Right hindlimb (tissue), 1 donor: ENCODE results near the gene SPPL2B.
A peak's percentile ranks its signal among the peaks of the same experiment; 100 is the strongest.

Source experiments
- DNase-seq: peaks from one replicate; pipeline ENCODE4 v3.0.0-alpha.2; 2018

The SPPL2B gene

DNA sequence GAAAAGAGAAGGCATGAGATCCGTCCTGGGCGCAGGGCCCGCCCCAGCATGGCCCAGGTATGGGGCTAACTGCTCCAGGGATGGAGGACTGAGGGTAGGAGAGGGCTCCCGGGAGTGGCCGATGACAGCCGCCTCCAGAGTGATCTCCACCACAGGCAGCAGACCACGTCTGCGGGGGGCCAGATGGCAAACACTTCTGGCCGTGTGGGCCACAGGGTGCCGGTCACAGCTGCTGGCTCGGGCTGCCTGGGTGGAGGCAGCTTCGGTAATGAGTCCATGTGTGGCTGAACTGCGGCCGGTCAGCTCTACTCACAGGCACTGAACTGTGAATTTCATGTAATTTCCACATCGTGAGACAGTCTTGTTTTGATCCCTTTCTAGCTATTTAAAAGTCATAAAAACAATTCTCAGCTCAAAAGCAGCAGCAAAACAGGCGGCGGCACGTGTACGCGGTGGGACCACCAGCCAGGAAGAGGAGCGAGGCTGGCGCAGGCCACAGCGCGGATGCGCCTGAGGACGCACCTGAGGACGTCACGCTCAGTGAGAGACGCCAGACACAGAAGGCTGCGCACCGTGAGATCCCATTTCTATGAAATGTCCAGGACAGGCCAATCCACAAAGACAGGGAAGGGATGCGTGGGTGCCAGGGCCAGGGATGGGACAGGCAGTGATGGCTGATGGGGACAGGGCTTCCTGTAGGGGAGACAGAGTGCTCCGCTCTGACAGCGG, 4.1 kb upstream of the SPPL2B start:
- DNase-seq, result no peak

DNA sequence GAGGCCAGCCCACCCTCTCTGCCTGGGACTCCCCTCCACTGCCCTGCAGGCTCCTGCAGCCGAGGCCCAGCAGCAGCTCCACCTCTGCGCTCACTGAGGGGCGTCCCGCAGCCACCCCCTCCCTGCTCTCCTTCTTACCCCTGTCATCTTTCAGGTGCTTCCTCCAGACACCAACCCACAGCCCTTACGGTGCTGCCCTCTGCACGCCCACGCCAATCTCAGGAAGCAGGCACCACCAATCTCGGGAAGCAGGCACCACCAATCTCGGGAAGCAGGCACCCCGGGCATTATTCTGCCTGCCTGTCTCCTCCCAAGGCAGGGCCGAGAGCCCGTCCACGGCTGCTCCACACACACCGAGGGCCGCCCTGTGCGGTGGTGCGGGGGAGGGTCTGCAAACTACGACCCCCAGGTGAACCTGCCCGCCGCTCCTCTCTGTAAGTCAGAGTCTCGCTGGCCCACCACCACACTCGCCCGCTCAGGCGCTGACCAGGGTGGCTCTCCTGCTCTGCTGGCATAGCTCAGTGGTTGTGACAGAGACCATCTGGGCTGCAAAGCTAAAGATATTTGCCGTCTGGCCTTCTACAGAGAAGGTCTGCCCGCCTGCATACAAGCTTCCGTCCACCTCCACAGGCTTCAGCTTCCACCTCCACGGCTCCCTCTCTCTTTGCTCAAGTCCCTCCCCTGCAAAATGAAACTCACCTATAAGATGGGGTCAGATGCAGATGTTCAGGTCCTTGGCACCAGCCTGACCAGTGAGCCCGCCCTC, 3.0 kb upstream of the SPPL2B start:
- no peak for DNase-seq

DNA sequence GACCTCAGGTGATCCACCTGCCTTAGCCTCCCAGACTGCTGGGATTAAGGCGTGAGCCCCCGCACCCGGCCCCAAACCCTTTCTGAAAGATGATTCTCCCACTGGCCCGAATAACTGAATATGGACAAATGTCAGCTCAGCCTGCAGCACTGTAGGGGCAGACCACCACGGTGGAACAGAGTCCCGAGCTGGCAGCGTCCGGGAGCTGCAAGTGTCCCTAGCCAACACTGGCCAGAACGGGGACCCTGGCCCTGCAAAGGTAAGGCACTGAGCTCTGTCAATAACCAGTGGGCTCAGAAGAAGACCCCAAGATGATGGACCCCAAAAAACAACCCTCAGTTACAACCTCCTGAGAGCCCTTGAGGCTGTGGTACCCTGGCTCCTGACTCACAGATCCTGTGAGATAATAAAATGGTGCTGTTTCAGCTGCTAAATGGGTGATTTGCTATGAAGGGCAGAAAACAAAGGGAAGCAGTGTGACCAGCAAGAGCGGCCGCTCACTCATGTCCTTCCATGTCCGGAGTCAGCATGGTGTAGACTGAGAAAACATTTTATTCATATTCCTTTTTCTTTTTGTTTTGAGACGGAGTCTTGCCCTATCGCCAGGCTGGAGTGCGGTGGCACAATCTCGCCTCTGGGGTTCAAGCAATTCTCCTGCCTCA, 1.7 kb upstream of the SPPL2B start:
- no peak for DNase-seq

DNA sequence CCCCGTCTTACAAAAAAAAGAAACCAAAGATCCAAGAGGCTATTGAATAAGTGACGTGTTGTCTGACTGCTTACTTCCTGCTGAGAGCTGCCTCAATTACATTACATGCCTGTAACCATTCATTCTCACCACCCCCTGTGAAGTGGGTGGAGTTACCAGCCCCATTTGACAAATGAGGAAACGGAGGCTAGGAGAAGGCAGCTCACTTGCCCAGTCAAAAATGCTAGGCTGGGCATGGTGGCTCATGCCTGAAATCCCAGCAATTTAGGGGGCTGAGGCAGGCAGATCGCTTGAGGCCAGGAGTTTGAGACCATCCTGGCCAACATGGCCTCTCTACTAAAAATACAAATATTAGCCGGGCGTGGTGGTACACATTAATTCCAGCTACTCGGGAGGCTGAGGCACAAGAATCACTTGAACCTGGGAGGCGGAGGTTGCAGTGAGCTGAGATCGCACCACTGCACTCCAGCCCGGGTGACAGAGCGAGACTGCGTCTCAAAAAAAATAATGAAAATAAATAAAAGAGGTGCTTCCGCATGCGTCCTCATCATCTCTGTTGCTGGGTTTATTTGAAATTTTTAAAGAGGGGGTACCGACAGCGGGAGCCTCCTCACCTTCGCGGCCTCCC, 597 bp upstream of the SPPL2B start:
- DNase-seq, result no peak

DNA sequence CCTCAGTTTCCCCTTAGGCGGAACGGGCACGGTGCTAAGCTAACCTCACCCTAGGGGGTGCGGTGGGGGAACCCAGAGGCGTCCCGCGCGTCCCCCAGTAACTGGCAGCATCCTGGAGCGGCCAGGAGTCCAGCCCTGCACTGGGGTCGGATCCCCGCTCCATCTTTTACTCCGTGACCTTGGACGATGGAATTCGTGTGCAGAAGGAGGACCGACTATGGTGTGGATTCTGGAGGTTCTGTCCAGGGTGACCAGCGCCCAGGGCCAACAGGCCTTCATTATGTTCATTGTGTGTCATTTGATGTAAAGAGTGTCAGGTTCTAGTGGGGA, 630 bp downstream of the SPPL2B start:
- DNase-seq, result no peak

DNA sequence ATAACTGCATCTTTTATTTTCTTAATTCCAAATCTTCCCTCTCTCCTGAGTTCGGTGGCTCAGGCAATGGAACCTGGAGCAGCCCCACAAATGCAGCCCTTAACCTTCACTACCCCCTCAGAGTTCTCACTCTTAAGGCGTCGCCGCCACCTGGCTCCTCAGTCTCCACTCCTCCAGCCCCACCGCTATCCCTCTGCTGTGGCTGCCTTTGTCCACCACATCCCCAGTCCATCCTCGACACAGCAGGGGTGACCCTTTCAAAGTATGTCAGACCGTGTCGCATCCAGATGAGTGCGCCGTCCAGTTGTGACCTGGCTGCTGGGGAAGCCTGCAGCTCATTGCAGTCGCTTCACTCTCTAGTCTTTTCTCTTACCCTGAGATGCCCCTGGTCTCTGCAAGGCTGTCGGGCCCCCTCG, 1.0 kb downstream of the SPPL2B start:
- DNase-seq, result no peak

DNA sequence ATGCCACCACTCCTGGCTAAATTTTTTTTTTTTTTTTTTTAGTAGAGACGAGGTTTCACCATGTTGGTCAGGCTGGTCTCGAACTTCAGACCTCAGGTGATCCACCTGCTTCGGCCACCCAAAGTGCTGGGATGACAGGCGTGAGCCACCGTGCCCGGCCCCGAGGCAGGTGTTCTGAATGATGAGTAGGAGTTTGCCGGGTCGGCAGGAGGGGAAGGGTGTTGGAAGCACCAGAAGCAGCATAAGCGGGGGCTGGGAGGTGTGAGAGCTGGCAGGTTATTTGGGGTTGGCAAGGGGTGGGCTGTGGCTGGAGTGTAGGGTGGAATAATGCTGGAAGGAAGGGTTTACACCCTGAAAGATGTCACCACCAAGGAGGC, 1.8 kb downstream of the SPPL2B start:
- DNase-seq, result no peak

DNA sequence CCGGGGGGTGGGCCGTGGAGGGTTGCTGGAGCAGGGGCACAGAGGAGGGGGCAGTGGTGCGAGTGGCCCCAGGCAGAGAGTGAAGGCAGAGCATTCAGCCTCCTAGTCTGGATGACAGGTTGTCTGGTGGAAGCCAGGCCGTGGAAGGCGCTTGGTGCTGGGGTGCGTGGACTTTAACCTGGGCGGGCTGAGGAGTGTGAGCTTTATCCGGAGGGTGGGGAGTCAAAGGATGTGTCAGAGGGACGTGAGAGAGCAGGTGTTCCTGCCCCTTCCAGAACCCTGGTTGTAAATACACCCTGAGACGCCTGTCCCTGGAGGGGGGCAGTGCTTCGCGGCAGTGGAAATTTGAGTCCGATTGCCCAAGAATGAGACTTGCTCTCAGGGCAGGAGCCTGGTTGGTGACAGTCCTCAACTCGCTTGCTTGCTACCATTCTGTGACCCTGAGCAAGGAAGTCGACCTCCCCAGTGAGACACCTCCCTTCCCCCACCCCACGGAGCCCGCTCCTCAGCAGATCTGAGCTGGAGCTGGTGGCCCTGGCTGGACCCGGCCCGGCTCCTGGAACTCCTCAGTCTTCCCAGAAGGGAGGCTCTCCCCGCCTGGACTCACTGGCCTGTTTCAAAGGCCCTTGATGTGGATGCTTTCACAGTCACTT, 2.3 kb downstream of the SPPL2B start:
- no peak for DNase-seq

DNA sequence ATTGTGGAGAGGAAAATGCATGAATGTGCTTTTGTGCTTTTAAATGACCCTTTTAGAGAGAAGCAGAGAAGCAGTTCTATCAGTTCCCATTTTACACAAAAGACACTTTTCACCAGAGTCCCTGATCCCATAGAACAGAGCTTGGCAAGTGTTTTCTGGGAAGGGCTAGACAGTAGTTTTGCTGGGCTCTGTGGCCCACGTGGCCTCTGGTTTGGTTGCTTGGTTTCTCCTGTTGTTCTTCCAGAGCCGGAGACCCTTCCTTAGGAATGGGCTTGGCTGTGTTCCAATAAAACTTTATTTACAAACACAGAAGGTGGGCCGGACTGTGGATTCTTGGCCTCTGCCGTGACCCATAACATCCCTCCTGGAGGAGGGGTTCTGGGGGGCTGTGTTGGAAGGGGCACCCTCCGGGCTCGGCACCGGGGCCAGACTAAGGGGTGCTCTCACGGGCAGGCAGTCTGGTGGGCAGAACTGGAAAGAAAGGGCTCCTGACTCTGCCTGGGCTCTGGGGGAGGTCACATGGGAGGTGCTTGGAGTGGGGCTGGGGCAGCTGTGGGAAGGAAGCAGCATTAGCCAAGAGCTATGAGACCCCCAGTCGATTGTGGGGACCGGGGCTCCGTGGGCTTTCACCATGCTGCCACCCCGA, 3.2 kb downstream of the SPPL2B start:
- DNase-seq, result no peak

DNA sequence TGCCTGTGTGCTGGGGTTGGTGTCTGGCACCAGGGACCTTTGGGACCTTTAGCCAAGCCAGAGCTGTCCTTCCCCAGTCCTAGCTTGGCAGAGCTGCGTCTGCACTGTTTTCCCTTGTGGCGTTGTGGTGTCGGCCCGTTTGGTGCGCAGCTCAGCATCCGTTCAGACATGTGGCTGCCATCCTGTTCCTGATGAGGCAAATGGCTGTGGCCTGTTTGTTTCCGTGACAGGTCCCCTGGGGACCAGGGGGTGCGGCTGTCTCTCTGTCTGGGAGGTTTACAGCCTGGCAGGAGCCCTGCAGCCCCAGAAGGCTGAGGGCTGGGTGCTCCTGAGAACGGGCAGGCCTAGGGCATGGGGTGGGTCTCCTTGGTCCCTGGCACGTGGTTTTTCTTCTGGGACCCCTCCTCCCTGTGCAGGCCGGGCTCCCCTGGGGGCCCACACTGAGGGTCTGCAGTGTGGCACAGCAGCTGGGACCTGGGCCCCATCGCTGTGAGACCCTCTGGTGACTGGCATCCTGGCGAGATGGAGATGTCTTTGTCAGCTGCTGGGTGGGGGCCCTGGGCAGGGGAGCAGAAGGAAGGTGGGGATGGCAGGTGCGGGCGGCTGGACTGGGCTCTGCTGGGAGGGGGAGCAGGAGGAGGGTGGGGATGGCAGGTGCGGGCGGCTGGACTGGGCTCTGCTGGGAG, 4.0 kb downstream of the SPPL2B start:
- DNase-seq, result peak; percentile 56

DNA sequence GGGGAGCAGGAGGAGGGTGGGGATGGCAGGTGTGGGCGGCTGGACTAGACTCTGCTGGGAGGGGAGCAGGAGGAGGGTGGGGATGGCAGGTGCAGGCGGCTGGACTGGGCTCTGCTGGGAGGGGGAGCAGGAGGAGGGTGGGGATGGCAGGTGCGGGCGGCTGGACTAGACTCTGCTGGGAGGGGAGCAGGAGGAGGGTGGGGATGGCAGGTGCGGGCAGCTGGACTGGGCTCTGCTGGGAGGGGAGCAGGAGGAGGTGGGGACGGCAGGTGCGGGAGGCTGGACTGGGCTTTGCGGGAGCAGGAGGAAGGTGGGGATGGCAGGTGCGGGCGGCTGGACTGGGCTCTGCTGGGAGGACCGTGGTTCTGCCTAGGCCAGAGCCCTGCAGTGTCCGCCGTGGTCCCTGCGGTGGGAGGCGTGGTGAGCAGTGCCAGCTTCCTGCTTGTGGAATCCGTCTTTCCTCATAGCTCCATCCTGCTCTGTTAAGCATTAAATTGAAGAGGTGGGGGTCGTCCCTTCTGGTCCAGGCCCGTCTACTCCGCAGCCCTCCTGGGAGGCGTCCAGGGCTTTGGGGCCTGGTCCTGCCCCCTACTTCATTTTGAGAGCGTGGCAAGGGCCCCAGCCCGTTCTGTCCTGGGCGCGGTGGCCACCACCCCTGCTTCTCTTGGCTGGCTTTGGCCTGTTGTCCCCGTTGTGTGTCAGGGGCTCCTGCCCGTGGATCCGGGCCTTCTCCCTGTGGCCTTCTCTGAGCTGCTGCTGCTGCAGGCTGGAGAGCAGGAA, 4.7 kb downstream of the SPPL2B start:
- peak; percentile 69 for DNase-seq

DNA sequence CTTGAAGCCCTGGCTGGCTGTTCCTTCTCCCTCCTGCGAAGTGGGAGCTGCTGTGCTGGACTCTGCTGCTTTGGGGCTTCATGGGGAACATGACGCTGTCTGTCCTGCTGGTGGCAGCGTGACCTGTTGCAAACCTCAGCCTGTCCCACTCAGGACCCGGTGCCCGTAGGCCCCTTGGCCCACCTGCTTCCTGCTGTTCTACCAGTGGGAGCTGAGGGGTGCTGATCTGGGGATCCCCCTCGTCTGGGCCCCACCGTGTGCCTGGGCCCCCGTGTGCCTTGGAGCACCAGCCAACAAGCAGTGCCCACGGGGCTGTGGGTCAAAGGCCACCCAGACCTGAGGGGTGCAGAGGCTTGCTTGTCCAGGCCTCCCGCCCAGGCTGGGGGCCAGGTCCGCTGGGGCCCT, 5.3 kb downstream of the SPPL2B start:
- DNase-seq, result no peak

DNA sequence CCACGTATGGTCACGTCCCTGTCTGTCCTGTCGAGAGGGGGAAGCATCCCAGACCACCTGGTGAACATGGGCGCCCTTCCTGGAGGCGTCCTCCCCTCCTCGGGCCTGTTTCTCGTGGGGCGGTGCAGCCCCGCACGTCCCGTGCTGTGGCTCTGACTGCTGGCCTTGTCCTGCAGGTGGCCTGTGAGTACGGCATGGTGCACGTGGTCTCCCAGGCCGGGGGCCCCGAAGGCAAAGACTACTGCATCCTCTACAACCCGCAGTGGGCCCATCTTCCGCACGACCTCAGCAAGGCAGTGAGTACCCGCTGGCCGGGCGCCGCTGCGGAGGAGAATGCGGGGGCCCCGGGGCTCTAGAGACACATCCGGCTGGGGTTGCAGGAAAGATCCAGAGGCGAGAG, 5.9 kb downstream of the SPPL2B start:
- no peak for DNase-seq

DNA sequence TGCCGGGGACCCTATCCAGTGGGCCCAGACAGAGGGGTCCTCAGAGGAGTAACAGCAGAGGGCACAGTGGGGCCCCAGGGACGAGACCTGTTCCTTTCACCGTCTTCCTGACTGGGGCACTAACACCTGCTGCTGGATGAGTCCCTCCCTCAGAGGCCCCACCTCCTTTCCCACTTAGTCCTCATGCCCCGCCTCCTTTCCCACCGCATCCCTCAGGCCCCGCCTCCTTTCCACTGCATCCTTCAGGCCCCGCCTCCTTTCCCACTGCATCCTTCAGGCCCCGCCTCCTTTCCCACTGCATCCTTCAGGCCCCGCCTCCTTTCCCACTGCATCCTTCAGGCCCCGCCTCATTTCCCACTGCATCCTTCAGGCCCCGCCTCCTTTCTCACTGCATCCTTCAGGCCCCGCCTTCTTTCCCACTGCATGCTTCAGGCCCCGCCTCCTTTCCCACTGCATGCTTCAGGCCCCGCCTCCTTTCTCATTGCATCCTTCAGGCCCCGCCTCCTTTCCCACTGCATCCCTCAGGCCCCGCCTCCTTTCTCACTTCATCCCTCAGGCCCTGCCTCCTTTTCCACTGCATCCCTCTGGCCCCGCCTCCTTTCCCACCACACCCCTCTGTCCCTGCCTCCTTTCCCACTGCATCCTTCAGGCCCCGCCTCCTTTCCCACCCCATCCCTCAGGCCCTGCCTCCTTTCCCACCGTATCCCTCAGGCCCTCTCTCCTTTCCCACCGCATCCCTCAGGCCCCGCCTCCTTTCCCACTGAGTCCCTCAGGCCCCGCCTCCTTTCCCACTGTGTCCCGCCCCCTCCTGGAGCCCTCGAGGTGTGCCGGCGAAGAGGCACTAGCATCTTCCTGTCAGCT, 6.7 kb downstream of the SPPL2B start:
- no peak for DNase-seq

DNA sequence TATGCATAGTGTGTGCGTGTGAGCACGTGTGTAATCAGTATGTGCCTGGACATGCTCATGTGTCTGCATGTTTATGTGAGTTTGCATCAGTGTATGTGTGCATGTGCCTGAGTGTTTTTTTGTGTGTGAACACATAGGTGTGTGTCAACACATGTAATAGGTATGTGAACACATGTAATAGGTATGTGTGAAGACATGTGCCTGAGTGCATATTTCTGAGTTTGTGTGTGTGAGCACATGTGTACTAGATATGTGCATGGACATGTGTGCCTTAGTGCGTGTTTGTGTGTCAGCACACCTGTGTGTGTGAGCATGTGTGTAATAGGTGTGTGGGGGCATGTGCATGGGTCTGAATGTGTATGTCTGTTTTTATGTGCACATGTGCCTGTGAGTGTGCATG, 7.4 kb downstream of the SPPL2B start:
- DNase-seq, result no peak

DNA sequence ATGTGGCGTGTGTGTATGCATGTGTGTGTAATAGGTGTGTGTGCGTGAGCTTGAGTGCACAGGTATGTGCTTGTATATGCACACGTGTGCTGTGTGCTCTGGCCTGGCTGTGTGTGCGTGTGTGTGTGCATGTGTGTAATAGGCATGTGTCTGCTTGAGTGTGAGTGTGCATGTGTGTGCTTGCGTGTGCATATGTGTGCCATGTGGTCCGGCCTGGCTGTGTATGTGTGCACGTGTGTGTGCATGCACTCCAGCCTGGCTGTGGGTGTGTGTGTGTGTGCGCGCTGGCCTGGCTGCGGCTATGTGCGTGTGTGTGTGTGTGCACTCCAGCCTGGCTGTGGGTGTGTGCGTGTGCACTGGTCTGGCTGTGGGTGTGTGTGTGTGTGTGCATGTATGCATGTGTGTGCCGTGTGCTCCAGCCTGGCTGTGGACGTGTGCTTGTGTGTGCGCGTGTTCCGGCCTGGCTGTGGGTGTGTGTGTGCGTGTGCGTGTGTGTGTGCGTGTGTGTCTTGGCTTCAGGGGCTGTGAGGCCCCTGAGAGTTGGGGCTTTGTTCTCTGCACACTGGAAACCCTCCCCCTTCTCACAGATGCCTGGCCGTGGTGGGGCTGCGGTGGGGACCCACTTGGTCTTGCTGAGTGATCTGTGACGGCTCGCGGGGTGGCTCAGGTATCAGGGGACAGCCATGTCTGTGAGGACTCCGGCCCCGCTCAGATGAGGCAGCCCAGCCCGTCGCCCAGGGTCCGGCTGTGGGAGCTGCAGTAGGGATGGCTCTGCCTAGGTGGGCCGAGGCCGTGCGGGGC, 8.2 kb downstream of the SPPL2B start:
- DNase-seq, result no peak

DNA sequence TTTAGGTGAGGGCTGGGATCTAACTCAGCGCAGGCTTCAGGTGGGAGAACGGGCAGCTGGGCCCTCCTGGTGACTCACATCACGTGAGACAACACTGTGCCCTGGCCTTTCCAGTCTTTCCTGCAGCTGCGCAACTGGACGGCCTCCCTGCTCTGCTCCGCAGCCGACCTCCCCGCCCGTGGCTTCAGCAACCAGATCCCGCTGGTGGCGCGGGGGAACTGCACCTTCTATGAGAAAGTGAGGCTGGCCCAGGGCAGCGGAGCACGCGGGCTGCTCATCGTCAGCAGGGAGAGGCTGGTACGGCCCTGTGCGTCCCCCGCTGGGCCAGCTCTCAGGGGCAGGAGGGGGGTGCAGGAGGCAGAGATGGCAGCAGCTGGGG, 8.8 kb downstream of the SPPL2B start:
- peak; percentile 78 for DNase-seq

DNA sequence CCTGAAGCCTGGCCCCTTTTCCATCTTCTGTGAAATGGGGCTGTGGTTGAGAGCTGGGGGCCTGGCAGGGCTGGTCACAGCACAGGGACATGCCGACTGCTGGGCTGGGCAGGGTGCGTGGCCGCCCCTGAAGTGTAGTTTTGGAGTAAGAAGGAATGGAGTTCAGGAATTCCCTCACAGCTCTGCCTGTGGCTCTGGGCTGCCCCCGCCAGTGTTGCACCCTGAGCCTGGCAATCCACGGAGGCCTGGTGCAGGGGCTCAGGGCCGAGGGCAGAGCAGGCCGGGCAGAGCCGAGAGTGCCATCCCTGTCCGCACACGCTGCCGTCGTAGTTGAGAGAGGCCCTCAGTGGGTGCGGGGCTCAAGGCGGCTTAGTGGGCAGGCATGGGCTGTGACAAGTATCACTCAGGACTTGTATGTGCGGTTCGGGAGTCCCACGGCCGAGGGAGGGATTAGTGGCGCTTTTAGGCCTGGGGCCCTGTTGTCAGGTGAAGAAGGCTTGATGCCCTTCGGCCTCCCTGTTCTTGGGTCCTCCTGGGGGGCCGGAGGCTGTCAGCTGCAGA, 9.7 kb downstream of the SPPL2B start:
- DNase-seq, result no peak
